ENCODE measurements around the gene PHC2.

DNA sequence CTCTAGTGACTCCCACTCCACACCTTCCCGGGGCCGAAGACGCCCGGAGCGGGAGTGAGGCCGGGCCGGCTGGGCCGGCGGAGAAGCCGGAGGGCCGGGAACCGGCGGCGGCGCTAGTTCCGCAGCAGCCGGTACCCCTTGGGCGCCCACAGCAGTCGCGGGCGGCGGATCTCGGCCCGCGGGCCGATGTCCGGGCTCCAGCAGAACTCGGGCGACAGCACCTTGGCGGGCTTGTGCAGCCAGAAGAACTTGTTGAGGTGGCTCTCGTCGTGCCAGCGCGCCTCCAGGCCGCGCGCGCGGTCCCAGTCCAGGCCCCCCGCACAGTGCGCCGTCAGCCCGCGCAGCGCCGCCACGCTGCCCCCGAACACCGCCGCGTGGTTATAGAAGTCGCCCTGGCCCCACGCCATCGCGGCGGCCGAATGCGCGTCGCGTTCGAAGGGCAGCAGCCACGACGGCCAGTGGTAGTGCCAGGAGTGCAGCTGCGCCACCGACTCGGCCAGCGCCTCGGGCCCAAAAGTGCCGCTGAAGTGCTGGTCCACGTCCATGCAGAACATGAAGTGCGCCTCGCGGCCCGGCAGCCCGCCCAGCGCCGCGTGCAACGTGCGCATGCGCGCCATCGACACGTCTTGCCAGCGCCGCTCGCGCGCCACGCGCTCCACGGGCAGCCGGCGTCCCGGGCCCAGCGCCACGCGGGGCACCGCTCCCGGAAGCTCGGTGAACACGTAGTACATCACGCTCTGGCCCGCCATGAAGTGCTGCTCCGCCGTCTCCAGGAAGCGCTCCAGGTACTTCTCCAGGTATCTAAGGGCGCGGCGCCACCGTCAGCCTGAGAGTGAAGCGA, 124.0 kb downstream of the PHC2 start:
- TF ChIP-seq POLR2A (IDR thresholded peaks at IDR 0.05; ENCODE audit: low read depth, low read length) (no peak), POLR2AphosphoS5 (IDR thresholded peaks at IDR 0.05; ENCODE audit: low read depth, low read length) (no peak), TAF1 (IDR thresholded peaks at IDR 0.05; ENCODE audit: low read depth, low read length) (no peak), POU2F2 (IDR thresholded peaks at IDR 0.05; ENCODE audit: low read depth, low read length) (no peak), SPI1 (IDR thresholded peaks at IDR 0.05; ENCODE audit: low read depth, low read length) (no peak), PAX5 (IDR thresholded peaks at IDR 0.05; ENCODE audit: insufficient read depth, low read length, severe bottlenecking) (no peak)
